Pancreas (tissue), 10 donors: ENCODE measurements around the gene PTPRG. TPM values are rescaled to one million over a fixed set of nuclear protein-coding genes. Genes with fewer than 3 reads are reported as not detected.

ENCODE experiments used
- ATAC-seq, 4 donors: fragments of 200-7000 bp; cut with Tn5 transposase; one replicate each; pipeline versions ENCODE4 v1.8.0 to v1.9.1; 2020; ENCODE audit warnings: mild to moderate bottlenecking in 4 of 4, moderate library complexity in 4 of 4
- DNase-seq, 6 donors: peaks; one replicate each; pipeline ENCODE4 v3.0.0-alpha.2; 2020
- FAIRE-seq: peaks from 2 replicates; lab custom pipeline; 2012; peaks lifted over from hg19 to GRCh38; lab: Jason Lieb, UNC
- H3K27ac ChIP-seq, 4 donors: fragments of 200-600 bp; sonication (generic); 1 replicate in 3 of 4; 2 replicates in 1 of 4; pipeline versions ENCODE4 v1.5.0 to v1.8.0; 2020
- H3K27me3 ChIP-seq, 4 donors: fragments of 200-600 bp; one replicate each; pipeline ENCODE4 v1.8.0; 2021
- H3K36me3 ChIP-seq, 3 donors: fragments of 200-600 bp; sonication (generic) in 1 of 3; one replicate each; pipeline versions ENCODE4 v1.5.0 to v1.8.0; 2020 to 2021
- H3K4me1 ChIP-seq, 3 donors: fragments of 200-600 bp; one replicate each; pipeline ENCODE4 v1.8.0; 2021
- H3K4me3 ChIP-seq, 4 donors: fragments of 200-600 bp; sonication (generic) in 2 of 4; one replicate each; pipeline versions ENCODE4 v1.5.0 to v1.8.0; 2020 to 2021
- H3K9me3 ChIP-seq, 4 donors: fragments of 200-600 bp; one replicate each; pipeline ENCODE4 v1.8.0; 2021
- WGBS, 2 donors: extraction: QIAGEN DNeasy Blood & Tissue Kit; methylation state at CpG; one replicate each; pipeline ENCODE4 v1.1.7; 2013; 5-methylcytosine and 5-hydroxymethylcytosine counted together
- intact Hi-C, 3 donors: fragments of 100-400 bp; cut with DNase I; formaldehyde crosslinking; loops; one replicate each; pipeline versions ENCODE4 v1.11.1 to v1.14.2; 2022
- polyA plus RNA-seq, 2 donors: library from polyadenylated mRNA; stranded (reverse); fragments of 200-250 nt; gene quantifications; one replicate each; pipeline ENCODE4 v1.2.3, GENCODE V29; 2013
- total RNA-seq, 6 donors: library from RNA; stranded (reverse); fragmentation: NEBNext Ultra II Directional in 4 of 6; extraction: Animal tissue kit (Norgen Biotek cat#: 25700) in 4 of 6; gene quantifications; one replicate each; pipeline versions ENCODE4 v1.2.1 to v1.2.4, GENCODE V29; 2021 to 2023
- TF ChIP-seq, protein P1 (sequence below), 4 donors: fragments of 200-600 bp; sonication (generic) in 3 of 4; IDR thresholded peaks; one replicate each; pipeline versions ENCODE4 v1.5.0 to v1.8.0; 2021; ENCODE audit warnings: antibody characterized with exemption in 4 of 4
- donor health status: healthy with polysubstance abuse.
- donor health status: DM: no; HTN: no; CAD: no; lungs with moderate emphysema.
- donor health status: DM: no; HTN: no; CAD: no.
- donor health status: control.
- donor health status: control.
- donor health status: Bipolar disorder and iron deficiency.
- donor health status: DM: yes; HTN: yes; CAD: no.
- donor health status: DM: no; HTN: no; CAD: no.
- donor health status: DM: no; HTN: no; CAD: no.
- donor health status: DM: yes; HTN: yes; CAD: no.

Gene PTPRG
- total and polyA plus RNA-seq, 8 donors = 2.8 to 20.5 (median 9.5) TPM

DNA sequence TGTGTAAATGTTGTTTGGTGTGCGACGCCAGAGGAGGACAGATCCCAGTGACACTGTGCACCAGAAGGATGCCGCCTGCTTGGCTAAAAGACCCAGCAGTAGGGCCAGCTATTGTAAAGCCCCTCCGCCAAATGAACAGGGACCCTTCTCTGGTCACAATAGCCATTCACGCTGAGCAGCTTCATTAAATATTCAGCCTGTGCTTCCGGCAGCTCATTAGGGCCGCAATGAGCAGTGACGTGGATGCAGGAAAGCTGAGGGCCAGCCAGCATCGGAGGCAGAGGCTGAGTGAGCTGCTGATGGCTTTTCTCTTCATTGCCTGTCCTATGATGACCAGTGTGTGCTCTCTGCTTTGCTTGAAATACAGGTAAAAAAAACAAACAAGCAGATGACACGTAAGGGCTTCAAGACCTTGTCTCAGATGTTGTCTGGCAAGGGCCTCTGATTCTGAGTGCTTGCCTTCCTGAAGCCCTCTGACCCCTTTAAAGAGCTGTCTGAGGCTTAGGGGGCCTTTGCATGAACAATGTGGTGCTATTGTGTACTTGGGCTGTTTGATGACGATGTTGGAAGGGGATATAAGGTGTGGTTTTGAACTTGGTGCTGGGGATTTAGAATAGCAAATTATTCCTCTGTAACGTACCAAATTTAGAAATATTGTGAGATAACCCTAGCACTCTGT, 681.6 kb downstream of the PTPRG start:
- no peak for FAIRE-seq
- intact Hi-C loops = no loop called here
- 90 to 97% methylated on average over 12 of the region's 12 CpGs for whole genome bisulfite sequencing, 2 donors

DNA sequence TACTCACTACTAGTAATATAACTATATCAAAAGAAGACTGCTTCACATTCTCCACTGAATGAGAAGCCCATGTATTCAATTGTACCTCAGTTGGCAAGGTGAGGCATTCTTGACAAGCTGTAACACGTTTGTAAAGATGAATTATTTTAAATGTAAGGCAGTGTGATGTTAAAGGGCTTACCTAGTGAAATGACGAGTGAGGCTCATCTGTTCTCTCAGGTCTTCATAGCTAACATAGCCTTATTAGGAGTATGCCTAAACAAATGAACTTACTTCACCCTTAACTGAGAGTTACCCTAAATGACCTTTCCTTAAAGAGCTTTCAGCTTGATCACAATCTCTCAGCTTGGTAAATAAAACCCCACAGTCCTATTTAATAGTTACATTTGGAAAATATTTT, 684.7 kb downstream of the PTPRG start:
- FAIRE-seq (no peak), ATAC-seq (no peak), DNase-seq (no peak)
- no peaks in the 10 kb centered on the region for H3K27me3 ChIP-seq
- H3K4me1 ChIP-seq = no peaks in the 10 kb centered on the region
- H3K27ac ChIP-seq = no peak overlapping the region
- WGBS, 2 donors = 58 to 61% methylated on average over 2 of the region's 2 CpGs
- H3K4me3 ChIP-seq = no peak overlapping the region
- intact Hi-C loops = no loop called here
- H3K9me3 ChIP-seq = no peaks in the 10 kb centered on the region
- H3K36me3 ChIP-seq = no peaks in the 10 kb centered on the region
- TF ChIP-seq, protein P1, sequence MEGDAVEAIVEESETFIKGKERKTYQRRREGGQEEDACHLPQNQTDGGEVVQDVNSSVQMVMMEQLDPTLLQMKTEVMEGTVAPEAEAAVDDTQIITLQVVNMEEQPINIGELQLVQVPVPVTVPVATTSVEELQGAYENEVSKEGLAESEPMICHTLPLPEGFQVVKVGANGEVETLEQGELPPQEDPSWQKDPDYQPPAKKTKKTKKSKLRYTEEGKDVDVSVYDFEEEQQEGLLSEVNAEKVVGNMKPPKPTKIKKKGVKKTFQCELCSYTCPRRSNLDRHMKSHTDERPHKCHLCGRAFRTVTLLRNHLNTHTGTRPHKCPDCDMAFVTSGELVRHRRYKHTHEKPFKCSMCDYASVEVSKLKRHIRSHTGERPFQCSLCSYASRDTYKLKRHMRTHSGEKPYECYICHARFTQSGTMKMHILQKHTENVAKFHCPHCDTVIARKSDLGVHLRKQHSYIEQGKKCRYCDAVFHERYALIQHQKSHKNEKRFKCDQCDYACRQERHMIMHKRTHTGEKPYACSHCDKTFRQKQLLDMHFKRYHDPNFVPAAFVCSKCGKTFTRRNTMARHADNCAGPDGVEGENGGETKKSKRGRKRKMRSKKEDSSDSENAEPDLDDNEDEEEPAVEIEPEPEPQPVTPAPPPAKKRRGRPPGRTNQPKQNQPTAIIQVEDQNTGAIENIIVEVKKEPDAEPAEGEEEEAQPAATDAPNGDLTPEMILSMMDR (IDR thresholded peaks at IDR 0.05) = no peak

More for the DNA sequence above, 681.6 kb downstream of the PTPRG start:
- H3K9me3 ChIP-seq = no peaks in the 10 kb centered on the region
- TF ChIP-seq, protein P1 (IDR thresholded peaks at IDR 0.05) = no peak
- H3K27me3 ChIP-seq = no peaks in the 10 kb centered on the region
- no peak overlapping the region for H3K4me3 ChIP-seq
- no peak for DNase-seq
- no peaks in the 10 kb centered on the region for H3K36me3 ChIP-seq
- H3K27ac ChIP-seq = no peak overlapping the region
- H3K4me1 ChIP-seq = no peaks in the 10 kb centered on the region
- ATAC-seq = no peak

GRCh38 chr3:62246985-62247384, 685.6 kb downstream of the PTPRG start:
- Histone ChIP-seq H3K36me3 (no peaks in the 10 kb centered on the region), H3K4me3 (no peak overlapping the region), H3K27ac (no peak overlapping the region), H3K9me3 (no peaks in the 10 kb centered on the region), H3K27me3 (no peaks in the 10 kb centered on the region), H3K4me1 (no peaks in the 10 kb centered on the region)
- TF ChIP-seq, protein P1 (IDR thresholded peaks at IDR 0.05) = no peak
- intact Hi-C loops = no loop called here
- DNase-seq = no peak
- FAIRE-seq = no peak
- WGBS, 2 donors = 63 to 74% methylated on average over 1 of the region's 1 CpG
- no peak for ATAC-seq

DNA sequence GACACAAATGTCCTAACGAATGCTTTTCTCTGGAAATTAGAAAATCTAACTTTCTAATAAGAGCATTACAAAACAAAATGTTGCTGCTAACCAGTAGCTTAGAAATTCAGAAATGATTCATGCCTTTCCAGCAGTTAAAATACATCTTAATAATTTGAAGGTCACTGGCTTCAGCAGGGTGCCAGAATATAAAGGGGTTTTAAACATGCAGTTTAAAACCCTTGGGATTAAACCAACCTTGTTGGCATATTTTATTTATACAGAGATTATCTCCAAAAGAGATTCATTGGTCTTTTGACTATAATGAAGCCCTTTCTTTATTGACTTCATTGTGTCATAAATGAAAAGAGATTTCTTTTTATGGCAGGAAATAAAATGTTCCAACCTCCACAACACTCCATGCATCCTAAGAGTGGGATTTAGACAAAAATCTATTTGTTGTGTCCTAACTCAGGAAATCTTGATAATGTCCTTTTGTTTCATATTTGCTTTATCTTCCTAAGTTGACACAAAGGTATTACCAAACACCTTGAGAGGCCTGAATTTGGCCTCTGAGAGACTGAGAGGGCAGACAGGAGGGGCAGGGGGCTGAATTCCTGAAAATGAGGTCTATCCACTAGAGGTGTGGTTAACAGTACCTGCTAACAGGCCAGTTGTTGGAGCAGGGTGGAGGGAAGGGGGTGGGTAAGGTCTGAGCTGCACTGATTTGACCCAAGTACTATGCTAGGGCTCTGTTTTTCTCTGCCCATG, 687.5 kb downstream of the PTPRG start:
- Histone ChIP-seq H3K36me3 (no peaks in the 10 kb centered on the region), H3K27ac (no peak overlapping the region), H3K27me3 (no peaks in the 10 kb centered on the region), H3K9me3 (no peaks in the 10 kb centered on the region), H3K4me1 (no peaks in the 10 kb centered on the region), H3K4me3 (no peak overlapping the region)
- DNase-seq (no peak), FAIRE-seq (no peak), ATAC-seq (no peak)
- TF ChIP-seq, protein P1 (IDR thresholded peaks at IDR 0.05) = no peak
- 84 to 89% methylated on average over 1 of the region's 1 CpG for WGBS, 2 donors
- intact Hi-C loops = no loop called here

- no peak for ATAC-seq
- 87 to 100% methylated on average over 1 of the region's 1 CpG for WGBS, 2 donors
- Histone ChIP-seq H3K4me3 (no peak overlapping the region), H3K4me1 (no peaks in the 10 kb centered on the region), H3K27me3 (no peaks in the 10 kb centered on the region), H3K9me3 (no peaks in the 10 kb centered on the region), H3K36me3 (no peaks in the 10 kb centered on the region), H3K27ac (no peak overlapping the region)
- no peak for FAIRE-seq
- TF ChIP-seq, protein P1 (IDR thresholded peaks at IDR 0.05) = no peak
- DNase-seq = no peak
- intact Hi-C loops = no loop called here
Measured at GRCh38 chr3:62249484-62249776, 688.1 kb downstream of the PTPRG start.
